ENCODE measurements around the gene TMEM248. TPM values are rescaled to one million over a fixed set of nuclear protein-coding genes. Genes with fewer than 3 reads are reported as not detected.

The TMEM248 gene
- total RNA-seq, 1 donor from 2014 or later = 96.5 TPM

DNA sequence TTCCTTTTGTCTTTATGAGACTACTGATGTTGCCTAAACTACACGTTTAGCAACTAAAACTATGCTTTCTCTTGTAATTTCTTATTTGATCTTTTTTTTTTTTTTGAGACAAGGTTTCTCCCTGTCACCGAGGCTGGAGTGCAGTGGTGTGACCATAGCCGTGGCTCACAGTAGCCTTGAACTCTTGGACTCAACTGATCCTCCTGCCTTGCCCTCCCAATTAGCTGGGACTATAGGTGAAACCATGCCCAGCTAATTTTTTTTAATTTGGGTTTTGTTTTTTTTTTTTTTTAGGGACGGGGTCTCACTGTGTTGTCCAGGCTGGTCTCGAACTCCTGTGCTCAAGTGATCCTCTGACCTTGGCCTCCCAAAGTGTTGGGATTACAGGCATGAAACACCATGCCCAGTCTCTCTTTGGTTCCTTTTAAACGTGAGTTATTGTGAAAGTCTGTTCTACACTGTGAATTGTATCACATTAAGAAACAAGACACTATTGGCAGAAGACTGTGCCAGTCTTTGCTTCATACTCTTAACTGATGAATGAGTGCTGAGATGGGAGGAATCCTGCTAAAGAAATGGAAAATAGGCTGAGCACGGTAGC, 6.4 kb downstream of the TMEM248 start:
- Histone ChIP-seq H3K4me3 (ENCODE audit: low read depth, low read length) (no peak overlapping the region), H3K36me3 (ENCODE audit: control insufficient read depth, insufficient read depth, low read length) (no peaks in the 10 kb centered on the region), H3K27me3 (ENCODE audit: control insufficient read depth, insufficient read depth, low read length) (no peaks in the 10 kb centered on the region)
- TF ChIP-seq, protein P1, sequence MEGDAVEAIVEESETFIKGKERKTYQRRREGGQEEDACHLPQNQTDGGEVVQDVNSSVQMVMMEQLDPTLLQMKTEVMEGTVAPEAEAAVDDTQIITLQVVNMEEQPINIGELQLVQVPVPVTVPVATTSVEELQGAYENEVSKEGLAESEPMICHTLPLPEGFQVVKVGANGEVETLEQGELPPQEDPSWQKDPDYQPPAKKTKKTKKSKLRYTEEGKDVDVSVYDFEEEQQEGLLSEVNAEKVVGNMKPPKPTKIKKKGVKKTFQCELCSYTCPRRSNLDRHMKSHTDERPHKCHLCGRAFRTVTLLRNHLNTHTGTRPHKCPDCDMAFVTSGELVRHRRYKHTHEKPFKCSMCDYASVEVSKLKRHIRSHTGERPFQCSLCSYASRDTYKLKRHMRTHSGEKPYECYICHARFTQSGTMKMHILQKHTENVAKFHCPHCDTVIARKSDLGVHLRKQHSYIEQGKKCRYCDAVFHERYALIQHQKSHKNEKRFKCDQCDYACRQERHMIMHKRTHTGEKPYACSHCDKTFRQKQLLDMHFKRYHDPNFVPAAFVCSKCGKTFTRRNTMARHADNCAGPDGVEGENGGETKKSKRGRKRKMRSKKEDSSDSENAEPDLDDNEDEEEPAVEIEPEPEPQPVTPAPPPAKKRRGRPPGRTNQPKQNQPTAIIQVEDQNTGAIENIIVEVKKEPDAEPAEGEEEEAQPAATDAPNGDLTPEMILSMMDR (IDR thresholded peaks at IDR 0.05; ENCODE audit: insufficient read depth, low read length, poor library complexity, severe bottlenecking) = no peak
- DNase-seq (ENCODE audit: low read depth) = no peak

DNA sequence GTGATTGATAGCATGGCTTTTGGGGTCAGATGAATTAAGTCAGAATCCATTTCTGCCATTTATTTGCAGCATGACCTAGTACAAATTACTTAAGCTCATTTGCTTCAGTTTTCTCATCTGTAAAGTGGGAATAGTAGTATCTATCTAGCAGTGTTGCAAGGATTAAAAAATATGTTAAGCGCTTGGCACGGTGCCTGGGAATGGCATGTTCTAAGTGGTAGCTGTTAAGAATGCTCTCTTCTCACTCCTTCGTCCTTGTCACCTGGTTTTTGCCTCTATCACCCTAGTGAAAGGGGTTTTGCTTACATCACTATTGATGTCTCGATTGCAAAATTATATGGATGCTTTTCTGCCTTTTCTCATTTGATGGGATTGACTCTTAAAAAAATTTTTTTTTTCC, 7.4 kb downstream of the TMEM248 start:
- DNase-seq (ENCODE audit: low read depth) = no peak
- H3K4me3 ChIP-seq (ENCODE audit: low read depth, low read length) = no peak overlapping the region
- TF ChIP-seq, protein P1 (IDR thresholded peaks at IDR 0.05; ENCODE audit: insufficient read depth, low read length, poor library complexity, severe bottlenecking) = no peak
- H3K36me3 ChIP-seq (ENCODE audit: control insufficient read depth, insufficient read depth, low read length) = no peaks in the 10 kb centered on the region
- no peaks in the 10 kb centered on the region for H3K27me3 ChIP-seq (ENCODE audit: control insufficient read depth, insufficient read depth, low read length)

DNA sequence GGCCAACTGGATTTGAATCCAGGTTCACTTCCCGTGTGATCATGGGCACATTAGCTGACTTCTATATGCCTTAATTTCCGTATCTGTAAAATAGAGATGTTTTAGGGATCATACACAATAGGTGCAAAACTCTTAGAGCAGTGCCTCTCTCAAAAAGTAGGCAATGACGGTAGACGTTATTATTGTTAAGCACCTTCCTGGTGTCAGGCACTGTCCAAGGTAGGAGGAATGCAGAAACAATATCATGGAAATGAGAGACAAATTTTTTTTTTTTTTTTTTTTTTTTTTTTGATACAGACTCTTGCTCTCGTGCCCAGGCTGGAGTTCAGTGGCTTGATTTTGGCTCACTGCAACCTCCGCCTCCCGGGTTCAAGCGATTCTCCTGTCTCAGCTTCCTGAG, 8.1 kb downstream of the TMEM248 start:
- DNase-seq (ENCODE audit: low read depth) = no peak
- Histone ChIP-seq H3K27me3 (ENCODE audit: control insufficient read depth, insufficient read depth, low read length) (no peaks in the 10 kb centered on the region), H3K4me3 (ENCODE audit: low read depth, low read length) (no peak overlapping the region), H3K36me3 (ENCODE audit: control insufficient read depth, insufficient read depth, low read length) (no peaks in the 10 kb centered on the region)
- TF ChIP-seq, protein P1 (IDR thresholded peaks at IDR 0.05; ENCODE audit: insufficient read depth, low read length, poor library complexity, severe bottlenecking) = no peak

DNA sequence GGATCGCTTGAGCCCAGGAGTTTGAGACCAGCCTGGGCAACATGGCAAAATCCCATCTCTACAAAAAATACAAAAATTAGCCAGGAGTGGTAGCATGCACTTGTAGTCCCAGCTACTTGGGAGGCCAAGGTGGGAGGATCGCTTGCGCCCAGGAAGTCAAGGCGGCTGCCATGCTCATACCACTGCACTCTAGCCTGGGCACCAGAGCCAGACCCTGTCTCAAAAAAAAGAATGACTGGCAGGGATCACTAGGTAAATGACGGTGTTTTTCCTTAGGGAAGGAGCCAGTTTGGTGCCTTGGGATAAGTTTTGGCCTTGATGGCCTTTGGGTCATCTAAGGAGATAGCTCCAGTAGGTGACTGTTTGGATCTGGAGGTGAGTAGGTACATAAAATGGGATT, 8.9 kb downstream of the TMEM248 start:
- H3K36me3 ChIP-seq (ENCODE audit: control insufficient read depth, insufficient read depth, low read length) = no peaks in the 10 kb centered on the region
- no peak overlapping the region for H3K4me3 ChIP-seq (ENCODE audit: low read depth, low read length)
- TF ChIP-seq, protein P1 (IDR thresholded peaks at IDR 0.05; ENCODE audit: insufficient read depth, low read length, poor library complexity, severe bottlenecking) = no peak
- no peak for DNase-seq (ENCODE audit: low read depth)
- H3K27me3 ChIP-seq (ENCODE audit: control insufficient read depth, insufficient read depth, low read length) = no peaks in the 10 kb centered on the region

DNA sequence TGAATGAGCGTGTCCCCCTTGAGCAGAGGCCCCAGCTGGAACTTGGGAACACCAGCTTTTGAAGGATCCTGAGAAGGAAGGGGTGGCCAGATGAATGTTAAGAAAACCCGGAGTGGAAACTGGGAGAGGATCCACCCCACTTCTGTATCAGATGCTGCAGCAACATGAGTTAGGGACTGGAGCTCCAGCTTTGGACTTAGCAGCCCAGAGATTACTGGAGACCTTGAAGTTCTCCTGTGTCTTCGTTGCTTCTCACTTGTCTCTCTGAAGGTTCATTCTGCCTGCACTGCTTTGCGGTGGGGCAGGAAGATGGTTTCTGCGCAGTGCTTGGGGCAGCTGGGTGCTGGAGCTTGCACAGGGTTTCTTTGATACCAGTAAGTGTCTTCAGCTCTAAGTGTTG, 9.3 kb downstream of the TMEM248 start:
- Histone ChIP-seq H3K36me3 (ENCODE audit: control insufficient read depth, insufficient read depth, low read length) (no peaks in the 10 kb centered on the region), H3K27me3 (ENCODE audit: control insufficient read depth, insufficient read depth, low read length) (no peaks in the 10 kb centered on the region)
- DNase-seq (ENCODE audit: low read depth) = no peak

More for the DNA sequence above, 9.3 kb downstream of the TMEM248 start:
- H3K4me3 ChIP-seq (ENCODE audit: low read depth, low read length) = no peak overlapping the region
- TF ChIP-seq, protein P1 (IDR thresholded peaks at IDR 0.05; ENCODE audit: insufficient read depth, low read length, poor library complexity, severe bottlenecking) = no peak

Data from kidney epithelial cell (primary cell).